Pancreas (tissue), 10 donors: ENCODE measurements around the gene GALT. TPM values are rescaled to one million over a fixed set of nuclear protein-coding genes. Genes with fewer than 3 reads are reported as not detected.

ENCODE experiments used
- ATAC-seq, 4 donors: fragments of 200-7000 bp; cut with Tn5 transposase; one replicate each; pipeline versions ENCODE4 v1.8.0 to v1.9.1; 2020; ENCODE audit warnings: mild to moderate bottlenecking in 4 of 4, moderate library complexity in 4 of 4
- DNase-seq, 6 donors: peaks; one replicate each; pipeline ENCODE4 v3.0.0-alpha.2; 2020
- FAIRE-seq: peaks from 2 replicates; lab custom pipeline; 2012; peaks lifted over from hg19 to GRCh38; lab: Jason Lieb, UNC
- H3K27ac ChIP-seq, 4 donors: fragments of 200-600 bp; sonication (generic); 1 replicate in 3 of 4; 2 replicates in 1 of 4; pipeline versions ENCODE4 v1.5.0 to v1.8.0; 2020
- H3K27me3 ChIP-seq, 4 donors: fragments of 200-600 bp; one replicate each; pipeline ENCODE4 v1.8.0; 2021
- H3K36me3 ChIP-seq, 3 donors: fragments of 200-600 bp; sonication (generic) in 1 of 3; one replicate each; pipeline versions ENCODE4 v1.5.0 to v1.8.0; 2020 to 2021
- H3K4me1 ChIP-seq, 3 donors: fragments of 200-600 bp; one replicate each; pipeline ENCODE4 v1.8.0; 2021
- H3K4me3 ChIP-seq, 4 donors: fragments of 200-600 bp; sonication (generic) in 2 of 4; one replicate each; pipeline versions ENCODE4 v1.5.0 to v1.8.0; 2020 to 2021
- H3K9me3 ChIP-seq, 4 donors: fragments of 200-600 bp; one replicate each; pipeline ENCODE4 v1.8.0; 2021
- WGBS, 2 donors: extraction: QIAGEN DNeasy Blood & Tissue Kit; methylation state at CpG; one replicate each; pipeline ENCODE4 v1.1.7; 2013; 5-methylcytosine and 5-hydroxymethylcytosine counted together
- intact Hi-C, 3 donors: fragments of 100-400 bp; cut with DNase I; formaldehyde crosslinking; loops; one replicate each; pipeline versions ENCODE4 v1.11.1 to v1.14.2; 2022
- polyA plus RNA-seq, 2 donors: library from polyadenylated mRNA; stranded (reverse); fragments of 200-250 nt; gene quantifications; one replicate each; pipeline ENCODE4 v1.2.3, GENCODE V29; 2013
- total RNA-seq, 6 donors: library from RNA; stranded (reverse); fragmentation: NEBNext Ultra II Directional in 4 of 6; extraction: Animal tissue kit (Norgen Biotek cat#: 25700) in 4 of 6; gene quantifications; one replicate each; pipeline versions ENCODE4 v1.2.1 to v1.2.4, GENCODE V29; 2021 to 2023
- TF ChIP-seq, protein P1 (sequence below), 4 donors: fragments of 200-600 bp; sonication (generic) in 3 of 4; IDR thresholded peaks; one replicate each; pipeline versions ENCODE4 v1.5.0 to v1.8.0; 2021; ENCODE audit warnings: antibody characterized with exemption in 4 of 4
- donor health status: healthy with polysubstance abuse.
- donor health status: DM: no; HTN: no; CAD: no; lungs with moderate emphysema.
- donor health status: DM: no; HTN: no; CAD: no.
- donor health status: control.
- donor health status: control.
- donor health status: Bipolar disorder and iron deficiency.
- donor health status: DM: yes; HTN: yes; CAD: no.
- donor health status: DM: no; HTN: no; CAD: no.
- donor health status: DM: no; HTN: no; CAD: no.
- donor health status: DM: yes; HTN: yes; CAD: no.

GALT gene
- total and polyA plus RNA-seq, 8 donors: 11.0 to 60.5 (median 21.1) TPM

DNA sequence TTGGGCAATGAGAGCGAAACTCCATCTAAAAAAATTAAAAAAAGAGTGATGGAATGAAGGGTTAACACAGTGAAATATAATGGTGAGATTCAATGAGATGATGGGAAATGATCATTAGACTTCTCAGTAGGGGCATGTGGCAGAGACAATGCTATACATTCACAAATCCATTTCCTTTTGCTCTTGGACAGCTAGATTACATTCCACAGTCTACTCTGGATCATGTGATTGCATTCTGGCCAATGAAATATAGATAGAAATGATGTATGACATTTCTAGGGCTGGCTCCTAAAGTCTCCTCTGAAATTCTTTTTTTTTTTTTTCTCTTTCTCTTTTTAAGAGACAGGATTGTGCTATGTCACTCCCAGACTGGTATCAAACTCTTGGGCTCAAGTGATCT, 3.8 kb upstream of the GALT start:
- H3K27me3 ChIP-seq: no peaks in the 10 kb centered on the region
- FAIRE-seq (no peak), ATAC-seq (no peak), DNase-seq (no peak)
- WGBS, 2 donors: 93 to 98% methylated on average over 1 of the region's 1 CpG
- no peaks in the 10 kb centered on the region for H3K9me3 ChIP-seq
- TF ChIP-seq, protein P1, sequence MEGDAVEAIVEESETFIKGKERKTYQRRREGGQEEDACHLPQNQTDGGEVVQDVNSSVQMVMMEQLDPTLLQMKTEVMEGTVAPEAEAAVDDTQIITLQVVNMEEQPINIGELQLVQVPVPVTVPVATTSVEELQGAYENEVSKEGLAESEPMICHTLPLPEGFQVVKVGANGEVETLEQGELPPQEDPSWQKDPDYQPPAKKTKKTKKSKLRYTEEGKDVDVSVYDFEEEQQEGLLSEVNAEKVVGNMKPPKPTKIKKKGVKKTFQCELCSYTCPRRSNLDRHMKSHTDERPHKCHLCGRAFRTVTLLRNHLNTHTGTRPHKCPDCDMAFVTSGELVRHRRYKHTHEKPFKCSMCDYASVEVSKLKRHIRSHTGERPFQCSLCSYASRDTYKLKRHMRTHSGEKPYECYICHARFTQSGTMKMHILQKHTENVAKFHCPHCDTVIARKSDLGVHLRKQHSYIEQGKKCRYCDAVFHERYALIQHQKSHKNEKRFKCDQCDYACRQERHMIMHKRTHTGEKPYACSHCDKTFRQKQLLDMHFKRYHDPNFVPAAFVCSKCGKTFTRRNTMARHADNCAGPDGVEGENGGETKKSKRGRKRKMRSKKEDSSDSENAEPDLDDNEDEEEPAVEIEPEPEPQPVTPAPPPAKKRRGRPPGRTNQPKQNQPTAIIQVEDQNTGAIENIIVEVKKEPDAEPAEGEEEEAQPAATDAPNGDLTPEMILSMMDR (IDR thresholded peaks at IDR 0.05): no peak
- no peak overlapping the region for H3K4me3 ChIP-seq
- H3K36me3 ChIP-seq: no peaks in the 10 kb centered on the region
- intact Hi-C loops: no loop called here
- no peak overlapping the region for H3K27ac ChIP-seq
- peaks cover 8 to 16% (median 13%) of the 10 kb centered on the region in 3 donors for H3K4me1 ChIP-seq

DNA sequence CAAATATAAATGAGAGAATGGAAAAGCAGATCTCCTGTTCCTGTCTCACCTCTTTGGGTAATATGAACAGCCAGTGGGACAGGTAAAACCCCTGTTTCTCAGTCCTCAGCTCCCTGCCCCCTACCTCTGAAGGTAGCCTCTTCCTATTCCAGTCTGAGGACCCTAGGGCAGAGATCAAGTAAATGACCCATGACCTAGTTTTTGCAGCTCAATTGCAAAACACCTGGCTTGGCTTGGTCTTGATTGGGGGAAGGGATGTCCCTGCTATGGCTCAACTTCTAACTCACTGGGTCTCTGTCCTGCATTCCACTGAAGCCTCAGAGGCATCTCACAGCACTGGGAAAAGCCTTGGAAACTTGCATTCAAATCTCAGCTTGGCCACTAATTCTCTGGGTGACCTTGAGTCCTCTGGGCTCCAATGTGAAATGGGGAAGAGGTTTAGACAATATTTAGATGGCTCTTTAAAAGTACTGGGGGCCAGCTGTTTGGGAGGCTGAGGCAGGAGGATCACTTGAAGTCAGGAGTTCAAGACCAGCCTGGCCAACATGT, 1.6 kb upstream of the GALT start:
- TF ChIP-seq, protein P1 (IDR thresholded peaks at IDR 0.05): no peak
- no peak for ATAC-seq
- intact Hi-C loops: no loop called here
- no peaks in the 10 kb centered on the region for H3K27me3 ChIP-seq
- peaks cover 10 to 16% (median 15%) of the 10 kb centered on the region in 3 donors for H3K4me1 ChIP-seq
- H3K4me3 ChIP-seq: no peak overlapping the region
- no peaks in the 10 kb centered on the region for H3K9me3 ChIP-seq
- no peak overlapping the region for H3K27ac ChIP-seq
- no peak for DNase-seq
- peaks cover 0 to 2% (median 0%) of the 10 kb centered on the region in 3 donors for H3K36me3 ChIP-seq
- no peak for FAIRE-seq

DNA sequence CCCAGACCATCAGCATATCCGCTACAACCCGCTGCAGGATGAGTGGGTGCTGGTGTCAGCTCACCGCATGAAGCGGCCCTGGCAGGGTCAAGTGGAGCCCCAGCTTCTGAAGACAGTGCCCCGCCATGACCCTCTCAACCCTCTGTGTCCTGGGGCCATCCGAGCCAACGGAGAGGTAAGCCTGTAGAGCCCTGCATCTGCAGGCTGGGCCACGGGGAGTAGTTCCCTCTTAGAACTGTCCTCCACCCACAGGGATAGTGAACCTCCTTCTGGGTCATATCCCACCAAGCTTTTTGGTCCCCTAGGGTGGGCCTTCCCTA, 569 bp downstream of the GALT start:
- Histone ChIP-seq H3K4me1 (peaks cover 16 to 18% (median 17%) of the 10 kb centered on the region in 3 donors), H3K27me3 (no peaks in the 10 kb centered on the region), H3K36me3 (peaks cover 0 to 3% (median 0%) of the 10 kb centered on the region in 3 donors), H3K27ac (peak overlapping the region; percentile 53 to 87 (median 82)), H3K9me3 (no peaks in the 10 kb centered on the region), H3K4me3 (peak overlapping the region; percentile 53 to 74 (median 64))
- TF ChIP-seq, protein P1 (IDR thresholded peaks at IDR 0.05): no peak
- DNase-seq (no peak), FAIRE-seq (no peak), ATAC-seq (peak; percentile 2 to 18 (median 8))
- intact Hi-C loops: no loop called here
- WGBS, 2 donors: 3% methylated on average over 8 of the region's 8 CpGs

DNA sequence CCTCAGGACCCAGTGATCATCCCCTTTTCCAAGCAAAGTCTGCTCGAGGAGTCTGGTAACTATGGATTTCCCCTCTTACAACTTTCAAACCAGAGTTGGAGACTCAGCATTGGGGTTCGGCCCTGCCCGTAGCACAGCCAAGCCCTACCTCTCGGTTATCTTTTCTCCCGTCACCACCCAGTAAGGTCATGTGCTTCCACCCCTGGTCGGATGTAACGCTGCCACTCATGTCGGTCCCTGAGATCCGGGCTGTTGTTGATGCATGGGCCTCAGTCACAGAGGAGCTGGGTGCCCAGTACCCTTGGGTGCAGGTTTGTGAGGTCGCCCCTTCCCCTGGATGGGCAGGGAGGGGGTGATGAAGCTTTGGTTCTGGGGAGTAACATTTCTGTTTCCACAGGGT, 1.2 kb downstream of the GALT start:
- ATAC-seq: no peak
- FAIRE-seq: no peak
- TF ChIP-seq, protein P1 (IDR thresholded peaks at IDR 0.05): no peak
- Histone ChIP-seq H3K4me1 (peaks cover 16 to 24% (median 21%) of the 10 kb centered on the region in 3 donors), H3K36me3 (peaks cover 0 to 3% (median 0%) of the 10 kb centered on the region in 3 donors), H3K27me3 (no peaks in the 10 kb centered on the region), H3K4me3 (peak overlapping the region in 3 of 4 donors; percentile 53 to 65 (median 64)), H3K9me3 (no peaks in the 10 kb centered on the region), H3K27ac (peak overlapping the region in 1 of 4 donors; percentile 77)
- intact Hi-C loops: no loop called here
- WGBS, 2 donors: 18 to 22% methylated on average over 10 of the region's 10 CpGs
- DNase-seq: no peak

DNA sequence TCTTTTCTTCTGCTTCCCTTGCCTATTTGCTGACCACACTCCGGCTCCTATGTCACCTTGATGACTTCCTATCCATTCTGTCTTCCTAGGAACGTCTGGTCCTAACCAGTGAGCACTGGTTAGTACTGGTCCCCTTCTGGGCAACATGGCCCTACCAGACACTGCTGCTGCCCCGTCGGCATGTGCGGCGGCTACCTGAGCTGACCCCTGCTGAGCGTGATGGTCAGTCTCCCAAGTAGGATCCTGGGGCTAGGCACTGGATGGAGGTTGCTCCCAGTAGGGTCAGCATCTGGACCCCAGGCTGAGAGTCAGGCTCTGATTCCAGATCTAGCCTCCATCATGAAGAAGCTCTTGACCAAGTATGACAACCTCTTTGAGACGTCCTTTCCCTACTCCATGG, 2.2 kb downstream of the GALT start:
- H3K36me3 ChIP-seq: peaks cover 0 to 3% (median 0%) of the 10 kb centered on the region in 3 donors
- no peak overlapping the region for H3K4me3 ChIP-seq
- H3K4me1 ChIP-seq: peaks cover 16 to 32% (median 27%) of the 10 kb centered on the region in 3 donors
- H3K27me3 ChIP-seq: no peaks in the 10 kb centered on the region
- WGBS, 2 donors: 89 to 94% methylated on average over 8 of the region's 8 CpGs
- TF ChIP-seq, protein P1 (IDR thresholded peaks at IDR 0.05): no peak
- FAIRE-seq (no peak), DNase-seq (no peak), ATAC-seq (no peak)
- intact Hi-C loops: no loop called here
- no peak overlapping the region for H3K27ac ChIP-seq
- no peaks in the 10 kb centered on the region for H3K9me3 ChIP-seq
